ENCODE data around the gene MRPS6. TPM values are rescaled to one million over a fixed set of nuclear protein-coding genes. Genes with fewer than 3 reads are reported as not detected.
A peak's percentile ranks its signal among the peaks of the same experiment; 100 is the strongest.

The MRPS6 gene
- total RNA-seq, 4 donors from 2014 or later, result 19.5 to 44.0 (median 40.9) TPM

GRCh38 chr21:34046917-34047316 is 26.5 kb upstream of the MRPS6 start:
- H3K27me3 ChIP-seq, result no peaks in the 10 kb centered on the region
- H3K36me3 ChIP-seq, result no peaks in the 10 kb centered on the region
- DNase-seq (ENCODE audit: extremely low spot score), result no peak
- no peaks in the 10 kb centered on the region for H3K9me3 ChIP-seq
- no peak for TF ChIP-seq POLR2A (IDR thresholded peaks at IDR 0.05; ENCODE audit: low read depth)
- TF ChIP-seq, protein P1, sequence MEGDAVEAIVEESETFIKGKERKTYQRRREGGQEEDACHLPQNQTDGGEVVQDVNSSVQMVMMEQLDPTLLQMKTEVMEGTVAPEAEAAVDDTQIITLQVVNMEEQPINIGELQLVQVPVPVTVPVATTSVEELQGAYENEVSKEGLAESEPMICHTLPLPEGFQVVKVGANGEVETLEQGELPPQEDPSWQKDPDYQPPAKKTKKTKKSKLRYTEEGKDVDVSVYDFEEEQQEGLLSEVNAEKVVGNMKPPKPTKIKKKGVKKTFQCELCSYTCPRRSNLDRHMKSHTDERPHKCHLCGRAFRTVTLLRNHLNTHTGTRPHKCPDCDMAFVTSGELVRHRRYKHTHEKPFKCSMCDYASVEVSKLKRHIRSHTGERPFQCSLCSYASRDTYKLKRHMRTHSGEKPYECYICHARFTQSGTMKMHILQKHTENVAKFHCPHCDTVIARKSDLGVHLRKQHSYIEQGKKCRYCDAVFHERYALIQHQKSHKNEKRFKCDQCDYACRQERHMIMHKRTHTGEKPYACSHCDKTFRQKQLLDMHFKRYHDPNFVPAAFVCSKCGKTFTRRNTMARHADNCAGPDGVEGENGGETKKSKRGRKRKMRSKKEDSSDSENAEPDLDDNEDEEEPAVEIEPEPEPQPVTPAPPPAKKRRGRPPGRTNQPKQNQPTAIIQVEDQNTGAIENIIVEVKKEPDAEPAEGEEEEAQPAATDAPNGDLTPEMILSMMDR (IDR thresholded peaks at IDR 0.05), result no peak
- no peak for TF ChIP-seq EP300 (IDR thresholded peaks at IDR 0.05)
- TF ChIP-seq POLR2AphosphoS5 (IDR thresholded peaks at IDR 0.05), result no peak
- no peaks in the 10 kb centered on the region for H3K4me1 ChIP-seq
- 87% methylated on average over 6 of the region's 6 CpGs for WGBS
- intact Hi-C loops (cut with DNase I), result no loop called here
- no peak overlapping the region for H3K27ac ChIP-seq (replicated peaks in 1 of 4)
- no peak overlapping the region for H3K4me3 ChIP-seq

DNA sequence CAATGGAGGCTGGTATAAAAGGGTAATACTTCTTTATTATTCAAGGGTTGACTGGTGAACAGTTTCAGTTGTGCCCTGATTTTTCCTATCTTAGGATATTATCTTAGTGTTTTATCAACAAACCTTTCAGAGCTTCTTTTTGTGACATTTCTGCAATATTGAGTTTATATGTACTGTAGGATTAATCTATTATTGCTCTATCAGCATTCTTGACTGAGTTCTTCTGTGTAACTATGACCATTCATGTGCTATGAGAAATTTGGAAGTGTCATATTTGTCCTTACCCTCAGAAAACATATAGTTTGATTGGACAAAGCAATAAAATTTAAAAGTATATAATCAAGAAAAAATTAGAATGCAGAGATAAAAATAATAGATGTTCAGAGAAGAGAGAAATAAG is 25.5 kb upstream of the MRPS6 start:
- Histone ChIP-seq H3K9me3 (no peaks in the 10 kb centered on the region), H3K4me1 (no peaks in the 10 kb centered on the region), H3K27me3 (no peaks in the 10 kb centered on the region), H3K4me3 (no peak overlapping the region), H3K27ac (replicated peaks in 1 of 4) (no peak overlapping the region), H3K36me3 (no peaks in the 10 kb centered on the region)
- intact Hi-C loops (cut with DNase I), result no loop called here
- TF ChIP-seq EP300 (IDR thresholded peaks at IDR 0.05) (no peak), POLR2AphosphoS5 (IDR thresholded peaks at IDR 0.05) (no peak)
- no peak for DNase-seq (ENCODE audit: extremely low spot score)

GRCh38 chr21:34052171-34052570 is 21.2 kb upstream of the MRPS6 start:
- Histone ChIP-seq H3K9me3 (no peaks in the 10 kb centered on the region), H3K4me3 (no peak overlapping the region), H3K4me1 (no peaks in the 10 kb centered on the region), H3K36me3 (no peaks in the 10 kb centered on the region), H3K27me3 (no peaks in the 10 kb centered on the region), H3K27ac (replicated peaks in 1 of 4) (no peak overlapping the region)
- DNase-seq (ENCODE audit: extremely low spot score), result no peak
- 89% methylated on average over 5 of the region's 5 CpGs for WGBS
- intact Hi-C loops (cut with DNase I), result no loop called here
- TF ChIP-seq, protein P1 (IDR thresholded peaks at IDR 0.05), result no peak
- TF ChIP-seq EP300 (IDR thresholded peaks at IDR 0.05) (no peak), POLR2A (IDR thresholded peaks at IDR 0.05; ENCODE audit: low read depth) (no peak), POLR2AphosphoS5 (IDR thresholded peaks at IDR 0.05) (no peak)

- H3K36me3 ChIP-seq, result no peaks in the 10 kb centered on the region
- H3K27ac ChIP-seq (replicated peaks in 1 of 4), result no peak overlapping the region
- no peak for TF ChIP-seq POLR2AphosphoS5 (IDR thresholded peaks at IDR 0.05)
- no peak for TF ChIP-seq POLR2A (IDR thresholded peaks at IDR 0.05; ENCODE audit: low read depth)
- TF ChIP-seq EP300 (IDR thresholded peaks at IDR 0.05), result no peak
- TF ChIP-seq, protein P1 (IDR thresholded peaks at IDR 0.05), result no peak
- no peaks in the 10 kb centered on the region for H3K4me1 ChIP-seq
- H3K9me3 ChIP-seq, result no peaks in the 10 kb centered on the region
- no peak overlapping the region for H3K4me3 ChIP-seq
- intact Hi-C loops (cut with DNase I), result no loop called here
- 88% methylated on average over 4 of the region's 4 CpGs for WGBS
- H3K27me3 ChIP-seq, result no peaks in the 10 kb centered on the region
- DNase-seq (ENCODE audit: extremely low spot score), result peak; percentile 3
Measured at GRCh38 chr21:34054259-34054658, 19.1 kb upstream of the MRPS6 start.

- no peak overlapping the region for H3K27ac ChIP-seq (replicated peaks in 1 of 4)
- no peaks in the 10 kb centered on the region for H3K4me1 ChIP-seq
- H3K4me3 ChIP-seq, result no peak overlapping the region
- H3K36me3 ChIP-seq, result no peaks in the 10 kb centered on the region
- intact Hi-C loops (cut with DNase I), result no loop called here
- DNase-seq (ENCODE audit: extremely low spot score), result no peak
- TF ChIP-seq EP300 (IDR thresholded peaks at IDR 0.05) (no peak), POLR2A (IDR thresholded peaks at IDR 0.05; ENCODE audit: low read depth) (no peak), POLR2AphosphoS5 (IDR thresholded peaks at IDR 0.05) (no peak)
- TF ChIP-seq, protein P1 (IDR thresholded peaks at IDR 0.05), result no peak
- WGBS, result 82% methylated on average over 5 of the region's 5 CpGs
- H3K27me3 ChIP-seq, result no peaks in the 10 kb centered on the region
- no peaks in the 10 kb centered on the region for H3K9me3 ChIP-seq
Measured at GRCh38 chr21:34055615-34056014, 17.8 kb upstream of the MRPS6 start.

Data from esophagus muscularis mucosa (tissue), 4 donors.